GM21723 (cell line): ENCODE data around the gene KAT8.

Experiments
- ATAC-seq: cut with Tn5 transposase; IDR thresholded peaks from one replicate; pipeline ENCODE4 v1.9.1; 2021; ENCODE audit warnings: mild to moderate bottlenecking, moderate library complexity; ENCODE audit not compliant: unreplicated experiment

Gene KAT8

DNA sequence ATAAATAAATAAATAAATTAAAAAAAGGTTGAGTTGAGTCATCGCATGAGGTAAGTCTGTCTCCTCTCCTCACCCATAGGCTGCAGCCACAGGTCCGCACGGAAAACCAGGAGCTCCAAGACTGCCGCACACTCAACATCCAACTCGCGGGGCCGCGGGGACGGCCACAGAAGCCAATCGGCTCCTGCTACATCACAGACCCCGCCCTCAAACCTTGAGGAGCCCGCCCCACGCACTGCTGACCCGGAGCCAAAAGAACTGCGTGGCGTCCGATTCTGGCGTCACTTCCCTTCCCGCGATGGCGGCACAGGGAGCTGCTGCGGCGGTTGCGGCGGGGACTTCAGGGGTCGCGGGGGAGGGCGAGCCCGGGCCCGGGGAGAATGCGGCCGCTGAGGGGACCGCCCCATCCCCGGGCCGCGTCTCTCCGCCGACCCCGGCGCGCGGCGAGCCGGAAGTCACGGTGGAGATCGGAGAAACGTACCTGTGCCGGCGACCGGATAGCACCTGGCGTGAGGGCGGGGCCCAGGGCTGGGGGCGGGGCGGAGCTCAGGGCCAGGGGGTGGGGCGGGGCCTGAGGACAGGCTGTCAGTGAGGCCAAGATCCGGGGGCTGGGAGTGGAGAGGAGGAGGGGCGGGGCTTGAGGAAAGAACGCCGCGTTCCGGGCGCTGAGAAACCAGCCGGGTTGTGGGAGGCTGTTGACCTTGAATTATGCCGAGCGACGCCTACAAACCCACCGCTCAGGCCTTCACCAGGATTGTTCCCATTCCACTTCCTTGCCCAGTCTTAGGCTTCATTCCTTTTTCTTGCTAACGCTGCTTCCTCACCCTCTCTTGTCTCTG, at the start of gene KAT8:
TSS of gene KAT8 (plus strand) at position 281 of the 839 bp plus-strand sequence. CDS start at position 299, 18 bp downstream.
- peak; percentile 90 for ATAC-seq

DNA sequence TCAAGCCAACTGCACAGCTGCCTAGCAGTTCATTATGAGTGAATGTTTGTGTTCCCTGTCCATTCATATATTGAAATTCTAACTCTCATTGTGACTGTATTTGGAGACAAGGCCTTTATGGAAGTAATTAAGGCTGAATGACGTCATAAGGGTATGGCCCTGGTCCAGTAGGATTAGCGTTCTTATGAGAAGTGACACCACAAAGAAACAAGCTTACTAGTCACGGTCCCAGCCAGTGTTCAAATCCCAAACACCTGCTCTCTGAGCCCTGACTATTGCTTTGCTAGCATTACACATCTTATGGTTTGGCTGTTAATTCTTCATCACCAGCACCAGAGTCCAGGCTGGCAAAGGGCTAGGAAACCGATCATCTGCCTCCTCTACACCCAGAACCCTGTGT, 45.6 kb upstream of the KAT8 start:
- ATAC-seq = no peak

DNA sequence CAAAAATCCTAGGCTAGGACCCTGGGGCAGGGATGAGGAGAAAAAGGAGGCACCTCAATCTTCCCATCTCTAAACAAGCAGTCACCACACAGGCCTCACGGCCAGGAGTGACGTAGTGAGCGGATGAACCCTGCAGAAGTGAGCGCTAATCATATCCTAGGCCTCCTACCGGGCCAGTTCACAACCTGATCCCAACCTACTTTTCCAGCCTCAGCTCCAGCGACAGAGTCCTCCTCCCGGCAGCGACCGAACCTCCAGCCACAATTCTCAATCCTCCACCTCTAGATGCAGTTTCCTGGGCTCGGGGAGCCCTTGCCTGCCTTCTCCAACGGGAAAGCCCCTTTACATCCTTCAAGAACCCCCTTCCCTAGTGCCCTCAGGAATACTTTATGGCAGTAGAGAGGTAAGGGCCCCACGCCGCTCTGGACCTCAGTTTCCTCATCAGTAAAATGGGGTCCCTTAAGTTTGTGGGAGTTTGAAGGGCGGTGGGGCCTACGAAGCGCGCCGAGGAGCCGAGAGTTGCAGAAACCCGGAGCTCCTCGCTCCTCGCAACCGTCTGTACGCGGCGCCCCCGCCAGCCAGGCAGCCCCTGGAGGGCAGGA, 44.8 kb upstream of the KAT8 start:
- ATAC-seq = peak; percentile 1

DNA sequence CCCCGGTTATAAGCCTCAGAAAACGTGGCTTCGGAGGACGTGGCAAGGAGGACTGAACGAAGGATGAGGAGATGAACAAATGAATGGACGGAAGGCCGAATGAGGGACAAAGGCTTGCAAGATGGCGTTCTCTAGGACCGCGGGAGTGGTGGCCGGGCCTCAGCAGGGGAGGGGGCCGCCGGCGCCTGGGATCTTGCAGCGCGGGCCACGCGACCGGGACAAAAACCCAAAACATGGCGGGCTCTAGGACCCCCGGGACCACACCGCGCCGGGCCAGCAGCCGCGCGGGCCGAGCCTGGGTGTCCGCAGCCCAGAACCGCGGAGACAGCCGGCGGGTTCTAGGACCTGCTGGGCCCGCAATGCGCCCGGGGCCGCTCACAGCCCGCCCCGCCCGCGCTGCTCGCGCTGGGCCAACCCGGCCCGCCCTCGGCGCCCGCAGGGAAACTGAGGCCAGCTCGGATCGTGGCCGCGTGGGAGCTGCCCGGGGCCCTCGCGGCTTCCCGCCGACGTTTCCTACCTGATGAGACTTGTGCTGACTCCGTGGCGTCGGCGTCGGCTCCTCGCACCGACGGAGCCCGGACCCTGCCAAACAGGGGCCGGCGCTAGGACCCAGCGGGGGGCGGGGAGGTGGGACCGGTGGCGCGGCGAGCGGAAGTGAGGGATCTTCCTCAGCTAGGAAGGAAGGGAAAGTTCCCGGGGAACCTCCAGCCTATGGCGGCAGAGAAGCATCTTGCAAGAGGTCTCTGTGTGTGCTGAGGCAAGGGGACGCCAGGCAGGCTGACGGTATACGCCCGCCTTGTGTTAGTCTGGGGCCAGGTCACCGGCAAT, 44.1 kb upstream of the KAT8 start:
- ATAC-seq = peak; percentile 58

DNA sequence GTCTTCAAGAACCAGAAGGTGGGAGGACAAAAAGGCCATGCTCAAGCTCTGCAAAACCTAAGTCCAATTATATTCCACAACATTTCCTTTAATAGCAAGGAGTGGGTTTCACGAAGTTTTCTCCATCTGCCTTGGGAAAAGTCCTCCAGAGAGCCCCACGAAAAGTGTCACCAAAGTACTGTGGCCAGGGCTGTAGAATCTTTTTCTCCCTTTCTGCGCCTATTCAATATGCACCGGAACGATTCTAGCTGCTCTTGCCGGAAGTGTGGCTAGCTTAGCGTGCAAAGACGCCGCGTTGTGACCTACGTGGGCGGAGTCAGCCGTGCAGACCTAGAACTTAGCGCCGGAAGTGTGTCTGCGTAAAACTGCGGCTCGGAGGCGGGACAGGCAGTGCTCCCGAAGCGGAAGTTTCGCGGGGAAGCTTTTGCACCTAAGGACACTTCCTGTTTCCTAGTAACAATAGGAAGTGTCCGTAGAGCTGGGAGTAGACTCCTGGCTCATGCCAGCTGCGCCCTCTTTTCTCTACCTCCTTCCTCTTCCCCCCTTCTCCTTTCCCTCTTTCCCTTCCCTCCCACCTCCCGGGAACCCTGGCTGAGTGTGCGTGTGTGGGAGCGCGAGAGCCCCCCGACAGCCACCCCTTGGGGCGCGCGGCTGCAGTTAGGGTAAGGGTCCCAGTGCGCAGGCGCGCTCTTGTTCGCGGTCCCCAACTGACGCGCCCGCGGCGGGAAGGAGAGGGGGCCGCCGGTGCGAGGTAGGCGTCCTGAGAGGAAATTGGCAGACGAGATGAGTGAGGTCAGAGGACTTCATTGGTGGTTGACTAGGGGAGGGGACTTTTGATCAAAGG, 43.3 kb upstream of the KAT8 start, which contains the start of the genes ZNF646 and ZNF668:
TSS of gene ZNF646 (plus strand) at position 453 of the 844 bp plus-strand sequence. CDS start 1,903 bp downstream, outside the sequence.
TSS of gene ZNF668 (minus strand) at position 271 of the 844 bp plus-strand sequence. CDS start 9,781 bp downstream, outside the sequence.
- ATAC-seq = peak; percentile 78

DNA sequence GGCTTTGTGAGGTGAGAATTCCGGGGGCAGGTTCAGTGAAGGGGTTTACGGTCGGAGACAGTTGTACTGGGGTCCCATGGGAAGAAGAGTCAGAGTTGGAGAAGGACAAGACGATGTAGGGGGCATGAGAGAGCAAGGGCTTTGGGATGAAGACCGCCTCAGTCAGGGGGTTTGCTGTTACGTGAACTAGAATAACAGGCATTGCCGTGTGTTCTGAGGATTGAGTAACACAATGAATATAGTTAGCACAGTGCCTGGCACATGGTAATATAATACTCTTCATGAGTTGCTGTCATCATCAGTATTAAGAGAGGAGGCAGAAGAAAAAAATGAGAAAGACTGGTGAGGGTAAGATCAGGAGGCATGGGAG, 42.7 kb upstream of the KAT8 start:
- ATAC-seq = no peak

DNA sequence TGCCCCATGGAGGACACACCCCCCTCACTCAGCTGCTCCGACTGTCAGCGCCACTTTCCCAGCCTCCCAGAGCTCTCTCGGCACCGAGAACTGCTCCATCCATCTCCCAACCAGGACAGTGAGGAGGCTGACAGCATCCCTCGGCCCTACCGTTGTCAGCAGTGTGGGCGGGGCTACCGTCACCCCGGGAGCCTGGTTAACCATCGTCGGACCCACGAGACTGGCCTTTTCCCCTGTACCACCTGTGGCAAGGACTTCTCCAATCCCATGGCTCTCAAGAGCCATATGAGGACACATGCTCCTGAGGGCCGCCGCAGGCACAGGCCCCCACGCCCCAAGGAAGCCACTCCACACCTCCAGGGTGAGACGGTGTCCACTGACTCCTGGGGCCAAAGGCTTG, 41.1 kb upstream of the KAT8 start:
- ATAC-seq = no peak

DNA sequence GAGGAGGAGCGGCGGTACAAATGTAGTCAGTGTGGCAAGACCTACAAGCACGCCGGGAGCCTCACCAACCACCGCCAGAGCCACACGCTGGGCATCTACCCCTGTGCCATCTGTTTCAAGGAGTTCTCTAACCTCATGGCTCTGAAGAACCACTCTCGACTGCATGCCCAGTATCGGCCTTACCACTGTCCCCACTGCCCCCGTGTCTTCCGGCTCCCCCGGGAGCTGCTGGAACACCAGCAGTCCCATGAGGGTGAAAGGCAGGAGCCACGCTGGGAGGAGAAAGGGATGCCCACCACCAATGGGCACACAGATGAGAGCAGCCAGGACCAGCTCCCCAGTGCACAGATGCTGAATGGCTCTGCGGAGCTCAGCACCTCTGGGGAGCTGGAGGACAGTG, 40.4 kb upstream of the KAT8 start:
- ATAC-seq = no peak

DNA sequence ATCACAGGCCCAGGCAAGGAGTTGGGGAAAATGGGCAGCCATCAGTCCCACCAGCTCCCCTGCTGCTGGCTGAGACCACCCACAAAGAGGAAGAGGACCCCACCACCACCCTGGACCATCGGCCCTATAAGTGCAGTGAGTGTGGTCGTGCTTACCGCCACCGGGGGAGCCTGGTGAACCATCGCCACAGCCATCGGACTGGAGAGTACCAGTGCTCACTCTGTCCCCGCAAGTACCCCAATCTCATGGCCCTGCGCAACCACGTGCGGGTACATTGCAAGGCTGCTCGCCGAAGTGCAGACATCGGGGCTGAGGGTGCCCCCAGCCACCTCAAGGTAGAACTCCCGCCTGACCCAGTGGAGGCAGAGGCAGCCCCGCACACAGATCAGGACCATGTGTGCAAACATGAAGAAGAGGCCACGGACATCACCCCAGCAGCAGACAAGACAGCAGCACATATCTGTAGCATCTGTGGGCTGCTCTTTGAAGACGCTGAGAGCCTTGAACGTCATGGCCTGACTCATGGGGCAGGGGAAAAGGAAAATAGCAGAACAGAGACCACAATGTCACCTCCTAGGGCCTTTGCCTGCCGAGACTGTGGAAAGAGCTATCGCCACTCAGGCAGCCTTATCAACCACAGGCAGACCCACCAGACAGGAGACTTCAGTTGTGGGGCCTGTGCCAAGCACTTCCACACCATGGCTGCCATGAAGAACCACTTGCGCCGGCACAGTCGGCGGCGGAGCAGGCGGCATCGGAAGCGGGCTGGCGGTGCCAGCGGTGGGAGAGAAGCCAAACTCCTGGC, 39.7 kb upstream of the KAT8 start:
- ATAC-seq = no peak

DNA sequence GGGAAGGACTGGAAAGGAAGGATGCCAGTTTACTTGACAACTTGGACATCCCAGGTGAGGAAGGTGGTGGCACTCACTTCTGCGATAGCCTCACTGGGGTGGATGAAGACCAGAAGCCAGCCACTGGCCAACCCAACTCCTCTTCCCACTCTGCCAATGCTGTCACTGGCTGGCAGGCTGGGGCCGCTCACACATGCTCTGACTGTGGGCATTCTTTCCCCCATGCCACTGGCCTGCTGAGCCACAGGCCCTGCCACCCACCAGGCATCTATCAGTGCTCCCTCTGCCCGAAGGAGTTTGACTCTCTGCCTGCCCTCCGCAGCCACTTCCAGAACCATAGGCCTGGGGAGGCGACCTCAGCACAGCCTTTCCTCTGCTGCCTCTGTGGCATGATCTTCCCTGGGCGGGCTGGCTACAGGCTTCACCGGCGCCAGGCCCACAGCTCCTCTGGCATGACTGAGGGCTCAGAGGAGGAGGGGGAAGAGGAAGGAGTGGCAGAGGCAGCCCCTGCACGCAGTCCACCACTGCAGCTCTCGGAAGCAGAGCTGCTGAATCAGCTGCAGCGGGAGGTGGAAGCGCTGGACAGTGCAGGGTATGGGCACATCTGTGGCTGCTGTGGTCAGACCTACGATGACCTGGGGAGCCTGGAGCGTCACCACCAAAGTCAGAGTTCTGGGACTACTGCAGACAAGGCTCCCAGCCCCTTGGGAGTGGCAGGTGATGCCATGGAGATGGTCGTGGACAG, 38.7 kb upstream of the KAT8 start:
- ATAC-seq = no peak

DNA sequence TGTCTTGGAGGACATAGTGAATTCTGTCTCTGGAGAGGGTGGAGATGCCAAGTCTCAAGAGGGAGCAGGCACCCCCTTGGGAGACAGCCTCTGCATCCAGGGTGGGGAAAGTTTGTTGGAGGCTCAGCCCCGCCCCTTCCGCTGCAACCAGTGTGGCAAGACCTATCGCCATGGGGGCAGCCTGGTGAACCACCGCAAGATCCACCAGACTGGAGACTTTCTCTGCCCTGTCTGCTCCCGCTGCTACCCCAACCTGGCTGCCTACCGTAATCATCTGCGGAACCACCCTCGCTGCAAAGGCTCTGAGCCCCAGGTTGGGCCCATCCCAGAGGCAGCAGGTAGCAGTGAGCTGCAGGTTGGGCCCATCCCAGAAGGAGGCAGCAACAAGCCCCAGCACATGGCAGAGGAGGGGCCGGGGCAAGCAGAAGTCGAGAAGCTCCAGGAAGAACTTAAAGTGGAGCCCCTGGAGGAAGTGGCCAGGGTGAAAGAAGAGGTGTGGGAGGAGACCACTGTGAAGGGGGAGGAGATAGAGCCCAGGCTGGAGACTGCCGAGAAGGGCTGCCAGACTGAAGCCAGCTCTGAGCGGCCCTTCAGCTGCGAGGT, 38.0 kb upstream of the KAT8 start:
- ATAC-seq = no peak

DNA sequence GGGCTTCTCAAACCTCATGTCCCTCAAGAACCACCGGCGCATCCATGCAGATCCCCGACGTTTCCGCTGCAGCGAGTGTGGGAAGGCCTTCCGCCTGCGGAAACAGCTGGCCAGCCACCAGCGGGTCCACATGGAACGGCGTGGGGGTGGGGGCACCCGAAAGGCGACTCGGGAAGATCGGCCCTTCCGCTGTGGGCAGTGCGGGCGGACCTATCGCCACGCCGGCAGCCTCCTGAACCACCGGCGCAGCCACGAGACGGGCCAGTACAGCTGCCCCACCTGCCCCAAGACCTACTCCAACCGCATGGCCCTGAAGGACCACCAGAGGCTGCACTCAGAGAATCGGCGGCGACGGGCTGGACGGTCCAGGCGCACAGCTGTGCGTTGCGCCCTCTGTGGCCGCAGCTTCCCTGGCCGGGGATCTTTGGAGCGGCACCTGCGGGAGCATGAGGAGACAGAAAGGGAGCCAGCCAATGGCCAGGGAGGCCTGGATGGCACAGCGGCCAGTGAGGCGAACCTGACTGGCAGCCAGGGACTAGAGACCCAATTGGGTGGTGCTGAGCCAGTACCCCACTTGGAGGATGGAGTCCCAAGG, 37.3 kb upstream of the KAT8 start:
- ATAC-seq = no peak

DNA sequence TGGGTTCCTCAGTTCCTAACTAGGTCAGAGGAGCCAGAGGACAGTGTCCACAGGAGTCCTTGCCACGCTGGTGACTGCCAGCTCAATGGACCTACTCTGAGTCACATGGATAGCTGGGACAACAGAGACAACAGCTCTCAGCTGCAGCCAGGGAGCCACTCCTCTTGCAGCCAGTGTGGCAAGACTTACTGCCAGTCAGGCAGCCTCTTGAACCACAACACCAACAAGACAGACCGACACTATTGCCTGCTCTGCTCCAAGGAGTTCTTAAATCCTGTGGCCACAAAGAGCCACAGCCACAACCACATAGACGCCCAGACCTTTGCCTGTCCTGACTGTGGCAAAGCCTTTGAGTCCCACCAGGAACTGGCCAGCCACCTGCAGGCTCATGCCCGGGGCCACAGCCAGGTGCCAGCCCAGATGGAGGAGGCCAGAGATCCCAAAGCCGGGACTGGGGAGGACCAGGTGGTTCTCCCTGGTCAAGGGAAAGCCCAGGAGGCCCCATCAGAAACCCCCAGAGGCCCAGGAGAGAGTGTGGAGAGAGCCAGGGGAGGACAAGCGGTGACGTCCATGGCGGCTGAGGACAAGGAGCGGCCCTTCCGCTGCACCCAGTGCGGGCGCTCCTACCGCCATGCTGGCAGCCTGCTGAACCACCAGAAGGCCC, 36.6 kb upstream of the KAT8 start:
- ATAC-seq = no peak

DNA sequence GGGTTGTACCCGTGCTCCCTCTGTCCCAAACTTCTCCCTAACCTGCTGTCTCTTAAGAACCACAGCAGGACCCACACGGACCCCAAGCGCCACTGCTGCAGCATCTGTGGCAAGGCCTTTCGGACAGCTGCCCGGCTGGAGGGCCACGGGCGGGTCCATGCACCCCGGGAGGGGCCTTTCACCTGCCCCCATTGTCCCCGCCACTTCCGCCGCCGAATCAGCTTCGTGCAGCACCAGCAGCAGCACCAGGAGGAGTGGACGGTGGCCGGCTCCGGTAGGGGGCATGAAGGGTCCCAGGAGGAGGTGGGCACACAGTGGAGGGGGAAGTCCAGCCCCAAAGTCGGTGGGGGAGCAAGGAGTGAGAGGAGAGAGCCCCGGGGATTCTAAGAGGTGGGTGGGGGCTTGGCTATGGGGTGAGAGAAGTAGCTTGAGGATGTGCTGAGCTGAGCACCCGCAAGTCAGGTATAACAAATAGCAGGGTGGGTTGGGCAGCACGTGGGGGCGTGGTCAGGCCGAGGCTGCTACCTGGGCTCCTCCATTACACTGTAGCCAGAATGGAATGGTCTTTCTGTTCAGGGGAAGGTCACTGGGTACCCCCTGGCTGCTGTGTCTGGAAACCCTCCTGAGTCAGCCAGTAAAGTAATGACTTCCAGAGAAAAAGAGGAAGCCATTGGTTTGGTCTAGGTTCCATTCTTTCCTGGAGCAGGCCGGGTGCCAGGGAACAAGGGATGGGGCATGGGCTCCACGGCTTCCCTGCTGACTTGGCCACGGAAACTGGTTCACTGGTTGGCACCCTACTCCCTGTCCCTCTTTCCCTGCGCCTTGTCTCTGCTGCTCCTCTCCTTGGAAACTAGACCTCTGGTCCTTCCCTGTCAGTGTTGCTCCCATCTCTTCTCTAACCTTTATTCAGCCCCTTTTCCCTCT, 35.8 kb upstream of the KAT8 start:
- no peak for ATAC-seq

DNA sequence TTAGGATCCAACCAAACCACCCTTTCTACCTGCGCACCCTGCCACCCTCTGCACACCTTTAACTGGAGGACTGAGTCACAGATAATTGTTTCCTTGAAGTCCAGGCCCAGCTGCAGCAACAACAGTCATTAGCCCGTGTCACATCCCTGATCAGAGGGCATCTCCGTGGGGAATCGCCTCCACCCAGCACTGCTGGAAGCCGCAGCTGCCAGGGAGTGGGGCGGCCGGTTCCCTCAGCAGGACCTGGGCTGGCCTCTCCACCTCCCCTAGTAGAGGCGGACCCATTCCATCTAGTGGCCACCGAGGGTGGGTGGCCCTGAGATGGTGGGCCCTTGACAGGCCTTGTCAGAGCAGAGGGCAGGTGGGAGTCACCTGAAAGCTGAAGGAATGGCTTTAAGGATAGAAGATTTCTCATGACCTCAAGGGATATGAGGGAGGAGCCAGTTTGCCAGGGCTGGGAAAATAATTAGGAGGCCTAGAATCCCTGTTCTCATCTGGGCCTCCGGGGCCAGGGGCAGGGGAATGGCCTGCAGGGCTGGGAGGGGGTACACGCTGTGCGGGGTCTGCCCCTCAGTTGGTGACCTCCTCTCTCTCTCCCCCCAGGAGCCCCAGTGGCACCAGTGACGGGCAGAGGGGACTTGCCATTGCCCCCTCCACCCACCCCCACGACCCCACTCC, 35.0 kb upstream of the KAT8 start:
- no peak for ATAC-seq

DNA sequence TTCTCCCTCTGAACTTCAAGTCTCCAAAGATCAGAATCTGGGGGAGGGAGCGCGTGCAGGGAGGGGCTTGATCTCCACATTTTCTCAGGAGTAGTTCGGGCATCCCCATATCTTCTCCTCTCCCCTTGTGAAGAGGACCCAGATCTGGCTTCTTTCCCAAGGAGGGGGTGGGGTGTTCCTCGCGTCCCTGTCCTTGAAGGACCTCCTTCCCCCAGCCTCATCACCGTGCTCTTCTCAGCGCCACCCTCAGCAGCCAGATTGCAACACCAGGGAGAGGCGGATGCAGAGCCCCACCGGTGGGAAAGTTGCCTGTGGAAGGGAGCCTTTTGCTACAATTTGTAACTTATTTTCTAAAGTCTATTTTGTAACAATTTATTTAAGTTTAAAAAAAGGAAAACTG, 34.4 kb upstream of the KAT8 start:
- no peak for ATAC-seq
